HG03095 (cell line): Measurements from ENCODE around the gene ALKBH2.
"Not testable (repeated sequence)": the region's sequence is repeated elsewhere in the genome, so short reads cannot be mapped to it uniquely, and the experiment has no call there.

ENCODE experiments used
- ATAC-seq: cut with Tn5 transposase; IDR thresholded peaks from one replicate; pipeline ENCODE4 v1.9.1; 2021; ENCODE audit warnings: moderate library complexity; ENCODE audit not compliant: unreplicated experiment

Gene ALKBH2

DNA sequence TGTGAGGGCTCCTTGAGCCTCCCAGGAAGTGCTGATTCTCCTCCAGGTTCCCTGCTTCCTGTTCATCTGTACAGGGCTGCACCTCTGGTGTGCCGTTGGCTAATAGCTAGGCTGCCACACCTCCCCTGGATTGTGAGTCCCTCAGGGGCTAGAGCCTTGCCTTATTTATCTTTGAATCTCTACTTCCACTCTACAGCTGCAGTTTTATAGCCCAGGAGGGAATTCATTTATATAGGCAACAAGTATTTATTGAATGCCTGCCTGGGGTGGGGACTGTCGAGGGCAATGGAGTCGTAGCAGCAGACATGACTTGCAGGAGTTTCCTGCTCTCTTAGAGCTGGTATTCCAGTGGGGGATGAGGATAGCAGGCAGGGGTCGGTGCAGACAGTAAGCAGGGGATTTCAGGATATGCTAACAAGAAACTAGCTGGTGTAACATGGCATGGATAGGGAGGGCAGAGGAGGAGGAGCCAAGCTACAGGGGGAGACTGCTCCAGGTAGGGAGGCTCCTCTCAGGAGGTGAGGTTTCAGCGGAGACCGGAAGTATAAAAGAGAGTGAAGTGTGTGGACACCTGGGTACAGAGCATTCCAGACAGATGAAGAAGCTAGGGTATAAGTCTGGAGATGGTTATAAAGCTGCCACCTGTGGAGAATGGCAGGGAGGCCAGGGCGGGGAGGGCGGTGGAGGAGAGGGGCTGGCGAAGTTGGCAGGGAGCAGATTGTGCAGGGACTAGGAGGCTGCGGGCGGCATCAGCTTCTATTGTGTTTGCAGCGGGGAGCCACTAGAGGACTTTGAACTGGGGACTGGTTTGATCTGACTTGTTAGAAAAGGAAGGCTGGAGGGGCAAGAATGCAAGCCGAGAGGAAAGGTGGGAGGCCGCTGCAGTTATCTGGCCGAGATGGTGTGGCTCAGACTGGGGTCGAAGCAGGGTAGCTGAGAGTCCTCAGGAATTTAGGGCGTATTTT is 23.7 kb downstream of the ALKBH2 start:
- no peak for ATAC-seq

DNA sequence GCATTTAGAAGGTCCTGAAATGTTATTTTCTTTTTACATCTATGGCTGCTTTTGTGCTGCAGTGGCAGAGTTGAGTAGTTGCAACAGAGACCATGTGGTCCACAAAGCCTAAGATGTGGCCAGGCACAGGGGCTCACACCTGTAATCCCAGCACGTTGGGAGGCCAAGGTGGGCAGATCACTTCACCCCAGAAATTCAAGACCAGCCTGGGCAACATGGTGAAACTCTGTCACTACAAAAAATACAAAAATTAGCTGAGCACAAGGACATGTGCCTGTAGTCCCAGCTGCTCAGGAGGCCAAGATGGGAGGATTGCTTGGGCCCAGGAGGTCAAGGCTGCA is 27.4 kb downstream of the ALKBH2 start:
- ATAC-seq, result no peak

DNA sequence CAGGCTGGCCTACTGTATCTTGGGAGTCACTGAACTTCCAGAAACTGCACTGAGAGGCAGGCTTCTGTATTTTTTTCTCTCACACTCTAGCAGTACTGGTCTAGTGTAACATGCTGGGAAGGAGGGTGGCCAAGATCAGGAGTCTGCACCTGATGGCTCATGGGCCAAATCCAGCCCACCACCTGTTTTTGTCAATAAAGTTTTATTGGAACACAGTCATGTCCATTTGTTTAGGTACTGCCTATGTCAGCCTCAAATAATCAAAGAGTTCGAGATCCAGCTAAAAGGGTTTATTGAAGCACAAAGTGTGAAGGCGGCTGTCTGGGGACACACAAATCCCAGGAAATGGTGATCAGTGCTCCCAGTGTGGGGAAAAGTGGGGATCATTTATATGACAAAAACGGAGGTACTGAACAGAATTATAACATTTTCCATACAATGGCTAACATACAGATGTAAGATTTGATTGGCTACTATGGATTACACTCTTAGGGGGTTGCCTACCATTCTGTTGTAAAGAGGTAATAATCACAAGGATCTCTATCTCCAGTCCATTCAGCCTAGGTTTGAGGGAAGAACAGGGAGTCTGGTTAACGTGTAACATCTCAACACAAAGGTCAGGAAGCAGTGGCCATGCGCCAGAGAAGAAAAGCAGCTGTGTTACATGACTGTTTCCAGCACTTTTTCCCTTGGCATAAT is 28.0 kb downstream of the ALKBH2 start:
- no peak for ATAC-seq

DNA sequence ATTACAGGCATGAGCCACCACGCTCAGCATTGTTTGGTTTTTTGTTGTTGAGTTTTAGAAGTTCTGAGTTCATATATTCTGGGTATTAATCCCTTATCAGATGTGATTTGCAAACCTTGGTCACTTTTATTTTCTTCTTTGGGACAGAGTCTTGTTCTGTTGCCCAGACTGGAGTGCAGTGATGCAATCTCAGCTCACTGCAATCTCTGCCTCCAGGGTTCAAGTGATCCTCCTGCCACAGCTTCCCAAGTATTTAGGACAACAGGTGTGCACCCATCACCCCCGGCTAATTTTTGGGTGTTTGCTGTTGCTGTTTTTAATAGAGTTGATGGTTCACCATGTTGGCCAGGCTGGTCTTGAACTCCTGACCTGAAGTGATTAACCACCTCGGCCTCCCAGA is 29.1 kb downstream of the ALKBH2 start:
- no peak for ATAC-seq

DNA sequence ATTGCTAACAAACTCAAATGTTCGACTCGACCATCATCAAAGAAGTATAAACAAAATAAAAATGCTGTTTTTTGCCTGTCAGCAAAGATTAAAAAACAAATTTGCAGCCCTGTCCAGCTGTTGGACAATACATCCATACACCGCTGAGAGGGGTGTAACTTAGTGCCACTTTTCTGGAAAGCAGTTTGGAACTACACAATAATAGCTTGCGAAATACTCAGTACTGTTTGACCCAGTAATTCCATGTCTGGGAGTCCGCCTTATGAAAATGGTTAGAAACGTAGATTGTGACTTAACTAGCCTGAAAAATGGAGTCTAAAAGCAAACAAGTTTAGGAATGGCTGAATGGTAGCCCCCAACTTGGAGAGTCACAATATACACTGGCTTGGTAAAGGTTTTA is 34.5 kb downstream of the ALKBH2 start:
- no peak for ATAC-seq

DNA sequence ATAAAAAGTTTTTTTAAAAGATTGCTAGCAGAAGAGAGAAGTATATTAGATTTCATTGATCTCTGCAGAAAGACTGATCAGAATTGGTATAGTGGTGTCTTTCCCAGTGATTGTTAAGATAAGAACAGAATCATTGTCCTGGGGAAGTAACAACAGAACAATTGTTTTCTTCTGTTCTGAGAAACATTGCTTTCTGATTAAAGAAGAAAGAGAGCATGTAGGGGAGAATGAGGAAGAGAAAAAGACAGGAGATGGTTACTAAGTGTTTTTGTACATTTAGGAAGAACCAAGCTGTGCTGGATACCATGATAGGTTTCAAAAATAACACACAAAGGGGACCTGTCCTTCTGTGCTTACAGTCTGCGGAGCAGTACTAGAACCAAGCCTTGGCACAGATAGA is 35.9 kb downstream of the ALKBH2 start:
- ATAC-seq, result no peak

DNA sequence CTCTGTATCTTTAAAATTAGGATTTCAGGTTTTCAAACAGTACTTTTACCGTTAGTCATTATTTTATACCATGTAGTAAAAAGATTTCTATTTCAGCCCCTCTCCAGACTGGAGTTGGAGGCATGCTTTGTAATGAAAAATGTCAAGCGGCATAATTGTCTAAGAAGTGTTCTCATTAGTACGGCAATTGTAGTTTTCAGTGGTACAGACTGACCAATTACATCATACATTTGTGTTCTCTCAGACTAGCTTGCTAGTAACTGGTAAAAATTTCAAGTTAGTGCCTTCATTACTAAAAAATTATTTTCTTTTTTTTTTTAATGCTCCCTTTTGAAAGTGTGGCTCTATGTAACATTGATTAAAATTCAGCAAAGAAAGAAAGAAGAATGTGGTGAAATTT is 36.4 kb downstream of the ALKBH2 start:
- ATAC-seq, result no peak

DNA sequence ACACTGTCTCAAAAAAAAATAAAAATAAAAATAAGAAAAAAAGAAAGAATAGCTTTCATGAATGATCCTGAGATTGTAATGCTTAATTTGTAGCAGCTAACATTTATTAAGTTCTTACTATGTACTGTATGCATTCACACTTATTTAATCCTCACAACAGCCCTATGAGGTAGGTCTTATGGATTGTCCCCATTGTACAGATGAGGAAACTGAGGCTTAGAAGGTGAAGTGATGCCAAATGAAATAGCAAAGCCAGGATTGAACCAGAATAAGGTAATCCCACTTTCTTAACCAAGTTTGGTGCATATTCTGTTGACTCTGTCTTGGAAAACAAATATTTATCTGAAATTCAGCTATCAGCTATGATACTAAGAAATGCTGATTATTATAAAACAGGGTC is 38.8 kb downstream of the ALKBH2 start:
- no peak for ATAC-seq

DNA sequence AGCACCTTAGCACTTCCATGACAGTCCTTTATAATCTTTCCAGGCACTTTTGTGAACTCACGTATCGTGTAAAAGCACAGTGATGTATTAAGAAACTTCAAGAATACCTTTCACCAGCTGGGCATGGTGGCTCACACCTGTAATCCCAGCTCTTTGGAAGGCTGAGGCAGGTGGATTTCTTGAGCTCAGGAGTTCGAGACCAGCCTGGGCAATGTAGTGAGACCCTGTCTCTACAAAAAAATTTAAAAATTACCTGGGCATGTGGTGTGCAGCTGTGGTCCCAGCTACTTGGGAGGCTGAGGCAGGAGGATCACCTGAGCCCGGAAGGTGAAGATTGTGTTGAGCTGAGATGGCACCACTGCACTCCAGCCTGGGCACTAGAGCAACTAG is 39.2 kb downstream of the ALKBH2 start:
- not testable (repeated sequence) for ATAC-seq

DNA sequence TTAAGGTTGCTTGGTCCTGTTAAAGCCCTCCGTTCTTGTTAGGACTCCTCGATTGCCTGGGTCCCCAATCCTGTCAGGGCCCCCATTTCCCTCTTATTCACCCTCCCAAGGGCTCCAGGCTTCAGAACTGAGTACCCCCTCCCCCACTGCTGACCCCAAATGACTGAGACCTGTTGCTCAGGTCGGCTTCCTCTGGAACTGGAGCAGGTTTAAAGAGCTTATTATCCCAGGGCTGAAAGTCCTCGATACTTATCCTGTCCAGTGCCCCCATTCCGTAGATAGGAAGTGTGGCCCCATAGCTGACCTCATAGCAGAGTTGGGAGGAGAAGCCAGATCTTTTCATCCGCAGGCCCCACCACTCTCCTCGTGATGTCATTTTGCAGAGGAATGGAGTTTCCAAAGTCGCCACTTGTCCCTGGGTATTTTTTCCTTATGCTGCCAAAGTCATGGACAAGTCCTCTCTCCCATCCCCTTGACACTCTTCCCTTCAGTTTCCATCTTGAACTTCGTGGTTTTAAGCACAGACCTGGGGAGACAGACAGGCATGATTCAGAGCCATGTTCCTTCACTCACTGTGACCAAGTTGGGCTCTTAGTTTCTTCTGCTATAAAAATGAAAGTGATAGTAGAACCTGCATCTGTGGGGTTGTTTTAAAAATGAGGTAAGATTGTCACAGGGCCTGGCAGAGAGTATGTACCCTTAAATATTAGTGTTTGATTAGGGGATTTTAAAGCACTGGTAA is 39.7 kb downstream of the ALKBH2 start:
- ATAC-seq, result no peak

DNA sequence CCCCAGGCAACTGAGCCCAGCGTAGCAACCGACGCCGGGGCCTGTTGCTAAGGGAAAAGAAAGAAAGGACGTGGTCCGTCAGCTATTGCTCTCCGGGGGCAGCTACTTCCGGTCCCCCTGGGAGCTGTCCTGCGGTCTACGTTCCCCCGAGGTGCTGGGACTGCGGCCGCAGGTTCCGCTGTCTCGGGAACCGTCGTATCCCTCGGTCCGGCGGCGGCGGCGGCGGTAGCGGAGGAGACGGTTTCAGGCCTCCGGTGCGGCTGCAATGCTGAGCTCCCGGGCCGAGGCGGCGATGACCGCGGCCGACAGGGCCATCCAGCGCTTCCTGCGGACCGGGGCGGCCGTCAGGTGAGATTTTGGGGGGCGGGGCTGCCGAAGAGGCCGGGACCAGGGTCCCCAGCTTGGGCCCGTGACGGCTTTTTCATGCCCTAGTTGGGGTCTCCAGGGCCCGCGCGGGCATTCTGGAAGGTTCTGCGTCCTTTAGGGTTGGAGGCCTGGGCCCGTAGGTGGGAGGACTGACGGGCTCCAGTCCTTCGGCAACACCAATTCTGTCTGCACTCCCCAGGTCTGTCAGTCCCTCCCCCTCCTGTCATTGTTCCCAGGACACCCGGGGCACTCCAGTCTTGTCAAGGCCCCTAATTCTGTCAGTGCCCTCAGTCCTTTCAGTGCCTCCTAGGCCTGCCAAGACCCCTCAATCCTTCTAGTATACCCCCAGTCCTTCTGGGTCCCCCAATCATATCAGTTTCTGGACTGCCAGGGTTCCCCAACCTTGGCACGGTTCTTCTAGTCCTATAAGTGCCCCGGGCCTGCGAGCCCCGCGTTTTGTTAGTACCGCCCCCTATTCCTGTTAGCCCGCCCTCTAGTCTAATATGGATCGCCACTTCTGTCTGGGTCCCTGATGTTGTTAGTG is 40.6 kb downstream of the ALKBH2 start, which contains the start of gene USP30:
Gene USP30 (plus strand): TSS at position 163 of the 910 bp plus-strand sequence. CDS start 103 bp downstream, at position 266.
- ATAC-seq, result peak; percentile 67

DNA sequence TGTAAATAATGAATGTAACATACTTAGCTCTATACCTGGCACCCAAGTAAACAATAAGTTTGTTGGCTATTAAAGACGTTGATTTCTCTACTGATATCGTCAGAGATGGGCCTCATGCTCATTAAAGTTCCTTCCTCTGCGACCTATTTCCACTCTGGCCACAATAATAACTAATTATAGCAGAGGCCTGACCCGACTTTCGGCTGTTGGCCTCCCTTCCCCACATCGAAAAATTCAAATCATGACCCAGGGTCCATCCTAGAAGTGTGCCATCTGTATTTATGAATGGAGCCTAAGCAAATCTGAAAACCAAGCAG is 41.2 kb downstream of the ALKBH2 start:
- ATAC-seq, result no peak

DNA sequence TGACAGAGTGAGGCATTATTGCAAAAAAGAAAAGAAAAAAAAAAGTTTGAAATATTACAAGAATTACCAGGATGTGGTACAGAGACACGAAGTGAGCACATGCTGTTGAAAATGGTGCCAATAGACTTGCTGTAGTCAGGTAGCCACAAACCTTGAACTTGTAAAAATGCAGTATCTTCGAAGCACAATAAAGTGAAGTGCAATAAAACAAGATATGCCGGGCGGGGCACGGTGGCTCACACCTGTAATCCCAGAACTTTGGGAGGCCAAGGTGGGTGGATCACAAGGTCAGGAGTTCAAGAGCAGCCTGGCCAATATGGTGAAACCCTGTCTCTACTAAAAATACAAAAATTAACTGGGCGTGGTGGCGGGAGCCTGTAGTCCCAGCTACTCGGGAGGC is 43.5 kb downstream of the ALKBH2 start:
- not testable (repeated sequence) for ATAC-seq

DNA sequence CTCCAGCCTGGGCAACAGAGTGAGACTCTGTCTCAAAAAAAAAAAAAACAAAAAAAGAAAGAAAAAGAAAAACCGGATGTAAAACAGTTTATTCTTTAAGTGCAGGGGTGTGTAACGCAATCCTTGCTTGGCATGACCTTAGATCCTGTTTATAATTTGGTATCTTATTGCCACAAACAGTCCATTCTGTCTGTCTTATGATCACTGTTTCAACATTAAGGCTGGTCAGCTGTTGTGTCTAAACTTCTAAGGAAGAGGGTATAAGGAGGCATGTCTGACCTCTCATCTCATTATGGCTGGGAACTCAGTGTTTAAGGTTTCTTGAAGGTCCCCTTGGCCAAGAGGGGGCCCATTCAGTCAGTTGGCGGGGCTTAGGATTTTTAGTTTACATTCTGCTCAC is 44.6 kb downstream of the ALKBH2 start:
- ATAC-seq, result not testable (repeated sequence)

DNA sequence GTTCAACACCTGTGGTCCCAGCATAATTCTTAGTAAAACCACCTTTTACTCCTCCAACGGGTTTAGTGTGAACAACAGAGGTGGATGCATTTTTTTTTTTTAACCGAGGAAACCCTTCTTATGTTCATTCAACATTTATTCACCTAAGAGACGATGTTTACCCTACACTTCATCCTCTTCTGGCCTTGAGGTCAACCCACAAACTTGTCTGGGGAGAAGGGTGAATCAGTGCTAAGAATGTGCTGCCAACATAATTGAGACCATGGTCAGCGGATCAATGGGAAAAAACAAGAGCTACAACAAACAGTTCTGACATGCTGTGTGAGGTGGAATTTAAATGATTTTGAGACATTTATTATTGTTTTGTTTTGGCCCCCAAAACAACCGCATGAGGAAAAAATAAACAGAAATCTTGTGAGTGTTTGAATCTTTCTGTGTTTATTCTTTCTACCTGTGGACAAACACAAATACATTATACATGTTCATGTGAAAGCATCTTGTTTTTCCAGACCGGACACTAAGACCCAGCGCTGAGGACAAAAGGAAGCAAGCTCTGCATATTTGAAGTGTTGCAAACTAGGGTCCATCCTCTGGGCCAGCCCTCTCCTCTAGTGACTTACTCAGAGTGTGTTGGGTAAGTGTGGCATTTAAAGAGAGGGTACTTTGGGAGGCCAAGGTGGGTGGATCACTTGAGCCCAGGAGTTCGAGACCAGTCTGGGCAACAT is 46.0 kb downstream of the ALKBH2 start:
- no peak for ATAC-seq

DNA sequence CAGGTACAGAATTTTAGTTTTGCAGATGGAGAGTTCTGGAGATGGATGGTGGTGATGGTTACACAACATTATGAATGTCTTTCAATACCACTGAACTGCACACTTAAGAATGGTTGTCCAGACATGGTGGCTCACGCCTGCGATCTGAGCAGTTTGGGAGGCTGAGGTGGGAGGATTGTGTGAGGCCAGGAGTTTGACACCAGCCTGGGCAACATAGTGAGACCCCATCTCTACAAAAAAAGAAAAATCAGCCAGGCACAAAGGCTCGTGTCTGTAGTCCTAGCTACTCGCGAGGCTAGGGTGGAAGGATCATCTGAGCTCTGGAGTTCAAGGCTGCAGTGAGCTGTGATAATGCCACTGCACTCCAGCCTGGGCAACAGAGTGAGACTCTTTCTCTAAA is 49.0 kb downstream of the ALKBH2 start:
- no peak for ATAC-seq
